Suppressor macrophage (primary cell): ENCODE measurements around the gene TAS2R30.
"Not testable (repeated sequence)": the region's sequence is repeated elsewhere in the genome, so short reads cannot be mapped to it uniquely, and the experiment has no call there.

Experiments
- DNase-seq, 4 experiments: peaks; one replicate each; pipeline ENCODE4 v3.0.0-alpha.2; 2020 to 2022

Gene TAS2R30

GRCh38 chr12:11114130-11114529 lies 20.3 kb downstream of the TAS2R30 start:
- not testable (repeated sequence) for DNase-seq

GRCh38 chr12:11111213-11111612 lies 23.2 kb downstream of the TAS2R30 start:
- DNase-seq: not testable (repeated sequence)

DNA sequence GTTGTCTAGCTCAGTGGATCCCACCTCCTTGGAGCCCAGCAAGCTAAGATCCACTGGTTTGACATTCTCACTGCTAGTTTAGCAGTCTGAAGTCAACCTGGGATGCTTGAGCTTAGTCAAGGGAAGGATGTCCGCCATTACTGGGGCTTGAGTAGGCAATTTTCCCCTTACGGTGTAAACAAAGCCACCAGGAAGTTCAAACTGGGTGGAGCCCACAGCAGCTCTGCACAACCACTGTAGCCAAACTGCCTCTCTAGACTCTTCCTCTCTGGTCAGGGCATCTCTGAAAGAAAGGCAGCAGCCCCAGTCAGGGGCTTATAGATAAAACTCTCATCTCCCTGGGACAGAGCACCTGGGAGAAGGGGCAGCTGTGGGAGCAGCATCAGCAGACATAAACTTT lies 25.6 kb downstream of the TAS2R30 start:
- DNase-seq: no peak

- no peak for DNase-seq
Observed at GRCh38 chr12:11107719-11108118, 26.7 kb downstream of the TAS2R30 start.

GRCh38 chr12:11106288-11106687 lies 28.2 kb downstream of the TAS2R30 start:
- DNase-seq: no peak

DNA sequence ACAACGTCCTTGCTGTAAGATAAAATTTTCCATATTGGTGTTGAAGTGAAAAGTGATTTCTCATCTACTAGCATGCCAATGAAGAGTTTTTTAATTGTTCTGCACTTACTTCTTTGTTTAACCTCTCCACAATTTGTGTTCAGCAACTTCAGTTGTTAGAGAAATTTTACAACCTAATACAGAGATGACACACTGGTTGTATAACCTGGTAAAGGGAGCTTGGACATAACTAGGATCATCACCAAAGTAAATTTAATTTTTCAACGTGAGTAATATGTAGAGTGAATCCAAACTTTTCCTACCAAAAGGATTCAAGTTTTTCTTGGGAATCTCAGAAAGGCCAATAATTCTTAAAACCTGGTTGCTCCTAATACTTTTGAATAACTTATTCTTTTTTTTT lies 28.9 kb downstream of the TAS2R30 start:
- no peak for DNase-seq

DNA sequence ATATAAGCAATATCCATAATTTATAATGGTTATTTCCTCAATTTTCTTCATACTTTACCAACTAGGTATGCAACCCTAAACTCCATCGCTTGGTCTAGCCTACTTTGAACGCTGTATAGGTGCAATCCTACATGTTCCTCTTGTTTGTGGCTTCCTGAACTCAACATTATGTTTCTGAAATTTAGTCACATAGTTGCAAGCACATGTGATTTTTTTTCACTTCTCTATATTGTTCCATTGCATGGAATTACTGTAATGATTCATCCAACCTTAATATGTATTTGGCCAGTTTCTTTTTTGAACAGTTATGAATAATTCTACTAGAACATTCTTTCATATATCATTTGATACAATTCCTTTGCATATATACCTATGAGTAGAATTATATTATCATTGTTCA lies 39.5 kb downstream of the TAS2R30 start:
- not testable (repeated sequence) for DNase-seq

DNA sequence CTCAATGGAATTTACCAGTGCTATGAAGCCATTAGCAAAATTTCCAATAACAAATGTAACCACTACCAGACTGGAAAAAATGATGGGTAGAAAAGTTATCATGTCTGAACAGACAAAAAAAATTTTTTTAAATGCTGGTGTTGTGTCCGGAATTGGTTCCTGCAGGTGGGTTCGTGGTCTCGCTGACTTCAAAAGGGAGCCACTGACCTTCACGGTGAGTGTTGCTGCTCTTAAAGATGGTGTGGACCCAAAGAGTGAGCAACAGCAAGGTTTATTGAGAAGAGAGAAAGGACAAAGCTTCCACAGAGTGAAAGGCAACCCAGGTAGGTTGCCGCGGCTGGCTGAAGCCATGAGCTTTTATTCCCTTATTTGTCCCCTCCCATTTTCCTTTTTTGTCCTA lies 42.3 kb downstream of the TAS2R30 start, which contains the start of gene TAS2R43:
Gene TAS2R43 (minus strand): TSS at position 186 of the 400 bp plus-strand sequence. CDS start 84 bp downstream, at position 102.
- no peak for DNase-seq

GRCh38 chr12:11089246-11089645 lies 45.2 kb downstream of the TAS2R30 start:
- no peak for DNase-seq

GRCh38 chr12:11085419-11085818 lies 49.0 kb downstream of the TAS2R30 start:
- peak in 1 of 4 experiments; percentile 32 for DNase-seq
